Osteoblast (primary cell): ENCODE results near the gene MRPS2. TPM values are rescaled to one million over a fixed set of nuclear protein-coding genes. Genes with fewer than 3 reads are reported as not detected.

Experiments
- DNase-seq: peaks from one replicate; pipeline ENCODE4 v3.0.0; 2011; ENCODE audit warnings: low spot score, mixed read lengths; ENCODE audit not compliant: insufficient read length; ENCODE audit errors: missing footprints
- H2AFZ ChIP-seq: 2 replicates; pipeline ENCODE4 v1.6.0; 2011; ENCODE audit warnings: mild to moderate bottlenecking, low read length
- H3K27ac ChIP-seq: 2 replicates; pipeline ENCODE4 v1.5.1; 2011; ENCODE audit warnings: mild to moderate bottlenecking, low read depth, low read length, moderate library complexity
- H3K27me3 ChIP-seq: 2 replicates; pipeline ENCODE4 v1.6.0; 2012; ENCODE audit warnings: mild to moderate bottlenecking, control low read depth, inconsistent platforms, low read length, moderate library complexity; ENCODE audit not compliant: insufficient read depth
- H3K36me3 ChIP-seq: 2 replicates; pipeline ENCODE4 v1.5.1; 2011; ENCODE audit warnings: mild to moderate bottlenecking, low read length, control low read depth, moderate library complexity; ENCODE audit not compliant: insufficient read depth
- H3K4me1 ChIP-seq: 2 replicates; pipeline ENCODE4 v1.5.1; 2011; ENCODE audit warnings: mild to moderate bottlenecking, low read length, control low read depth, moderate library complexity; ENCODE audit not compliant: insufficient read depth
- H3K4me2 ChIP-seq: 2 replicates; pipeline ENCODE4 v1.6.0; 2011; ENCODE audit warnings: mild to moderate bottlenecking, low read length; ENCODE audit not compliant: insufficient read depth
- H3K4me3 ChIP-seq: fragments of 200-600 bp; sonication (generic); 3 replicates; pipeline ENCODE4 v1.5.1; 2012; ENCODE audit warnings: mild to moderate bottlenecking, low read length, inconsistent platforms; ENCODE audit not compliant: insufficient read depth
- H3K79me2 ChIP-seq: 2 replicates; pipeline ENCODE4 v1.6.0; 2012; ENCODE audit warnings: mild to moderate bottlenecking, low read length, control low read depth, inconsistent platforms; ENCODE audit not compliant: insufficient read depth
- H3K9me3 ChIP-seq: 2 replicates; pipeline ENCODE4 v1.5.1; 2011; ENCODE audit warnings: low read depth, low read length, control low read depth
- H4K20me1 ChIP-seq: 2 replicates; pipeline ENCODE4 v1.6.0; 2012; ENCODE audit warnings: mild to moderate bottlenecking, low read length, control low read depth; ENCODE audit not compliant: insufficient read depth
- CTCF ChIP-seq: IDR thresholded peaks from 2 replicates; pipeline ENCODE4 v1.5.1; 2011; ENCODE audit warnings: mild to moderate bottlenecking, low read depth, low read length, moderate library complexity; ENCODE audit errors: extremely low read depth
- total RNA-seq: library from RNA; depleted of rRNA; stranded (reverse); fragments of >200 nt; gene quantifications from 2 replicates; pipeline ENCODE4 v1.2.3, GENCODE V29; 2012

The MRPS2 gene
- total RNA-seq, 1 donor, result 13.0 TPM

GRCh38 chr9:135517407-135517822 is 16.9 kb downstream of the MRPS2 start:
- Histone ChIP-seq H3K9me3 (no peaks in the 10 kb centered on the region), H3K79me2 (no peaks in the 10 kb centered on the region), H2AFZ (no peak overlapping the region), H3K27me3 (no peaks in the 10 kb centered on the region), H3K36me3 (no peaks in the 10 kb centered on the region), H3K4me3 (no peak overlapping the region), H3K27ac (no peak overlapping the region), H4K20me1 (no peaks in the 10 kb centered on the region), H3K4me2 (no peak overlapping the region), H3K4me1 (no peaks in the 10 kb centered on the region)
- peak; percentile 52 for DNase-seq
- no peak for TF ChIP-seq CTCF

- Histone ChIP-seq H3K27ac (no peak overlapping the region), H2AFZ (no peak overlapping the region), H3K79me2 (no peaks in the 10 kb centered on the region), H3K4me2 (no peak overlapping the region), H3K4me1 (no peaks in the 10 kb centered on the region), H3K27me3 (no peaks in the 10 kb centered on the region), H3K36me3 (no peaks in the 10 kb centered on the region), H3K9me3 (no peaks in the 10 kb centered on the region), H4K20me1 (no peaks in the 10 kb centered on the region), H3K4me3 (no peak overlapping the region)
- peak; percentile 5 for DNase-seq
- TF ChIP-seq CTCF, result no peak
Measured at GRCh38 chr9:135519179-135519971, 18.9 kb downstream of the MRPS2 start.

- Histone ChIP-seq H3K27ac (no peak within 1 kb of the TSS), H3K4me2 (no peak within 1 kb of the TSS), H2AFZ (no peak within 1 kb of the TSS), H3K4me1 (no peaks in the 10 kb centered on the region), H3K9me3 (no peaks in the 10 kb centered on the region), H3K79me2 (no peaks in the 10 kb centered on the region), H4K20me1 (no peaks in the 10 kb centered on the region), H3K27me3 (no peaks in the 10 kb centered on the region), H3K4me3 (no peak within 1 kb of the TSS), H3K36me3 (no peaks in the 10 kb centered on the region)
- no peak for TF ChIP-seq CTCF
- DNase-seq, result peak; percentile 17
Measured at GRCh38 chr9:135520916-135521607, 20.6 kb downstream of the MRPS2 start, which contains the start of gene LCN1. Gene LCN1, plus strand, starts transcription at chr9:135521440. Its CDS starts 58 bp downstream, at chr9:135521498.

GRCh38 chr9:135521608-135522095 is 21.2 kb downstream of the MRPS2 start:
- Histone ChIP-seq H3K79me2 (no peaks in the 10 kb centered on the region), H4K20me1 (no peaks in the 10 kb centered on the region), H3K9me3 (no peaks in the 10 kb centered on the region), H3K36me3 (no peaks in the 10 kb centered on the region), H3K4me1 (no peaks in the 10 kb centered on the region), H2AFZ (no peak overlapping the region), H3K27me3 (no peaks in the 10 kb centered on the region), H3K4me3 (no peak overlapping the region), H3K4me2 (no peak overlapping the region), H3K27ac (no peak overlapping the region)
- TF ChIP-seq CTCF, result no peak
- DNase-seq, result peak; percentile 15
